HG02588 (cell line): ENCODE data around the gene DBF4B.
"Not testable (repeated sequence)": the region's sequence is repeated elsewhere in the genome, so short reads cannot be mapped to it uniquely, and the experiment has no call there.

Source experiments
- ATAC-seq: cut with Tn5 transposase; IDR thresholded peaks from one replicate; pipeline ENCODE4 v1.9.1; 2021; ENCODE audit warnings: mild to moderate bottlenecking, moderate library complexity; ENCODE audit not compliant: unreplicated experiment

DBF4B gene

GRCh38 chr17:44708401-44709263 lies at the start of gene DBF4B:
TSS of gene DBF4B (plus strand) at chr17:44708665. CDS start at chr17:44708821, 156 bp downstream.
- ATAC-seq = peak; percentile 53

GRCh38 chr17:44661835-44662234 lies 46.6 kb upstream of the DBF4B start:
- no peak for ATAC-seq

- ATAC-seq = no peak
Measured at GRCh38 chr17:44663095-44663494, 45.4 kb upstream of the DBF4B start.

- ATAC-seq = no peak
Measured at GRCh38 chr17:44664867-44665266, 43.6 kb upstream of the DBF4B start.

GRCh38 chr17:44666006-44666405 lies 42.5 kb upstream of the DBF4B start:
- no peak for ATAC-seq

- ATAC-seq = no peak
Measured at GRCh38 chr17:44672479-44673093, 35.9 kb upstream of the DBF4B start.

- ATAC-seq = no peak
Measured at GRCh38 chr17:44673893-44674292, 34.6 kb upstream of the DBF4B start.

- no peak for ATAC-seq
Measured at GRCh38 chr17:44677136-44677535, 31.3 kb upstream of the DBF4B start.

- ATAC-seq = not testable (repeated sequence)
Measured at GRCh38 chr17:44683303-44683702, 25.2 kb upstream of the DBF4B start.

- no peak for ATAC-seq
Measured at GRCh38 chr17:44687756-44688155, 20.7 kb upstream of the DBF4B start.

- ATAC-seq = no peak
Measured at GRCh38 chr17:44688200-44688599, 20.3 kb upstream of the DBF4B start.

- peak; percentile 14 for ATAC-seq
Measured at GRCh38 chr17:44688675-44689476, 19.6 kb upstream of the DBF4B start.

GRCh38 chr17:44689477-44690217 lies 18.8 kb upstream of the DBF4B start, which contains the start of gene CCDC43:
TSS of gene CCDC43 (minus strand) at chr17:44689776. CDS start at chr17:44689753, 23 bp downstream.
- peak; percentile 77 for ATAC-seq

GRCh38 chr17:44690746-44691306 lies 17.6 kb upstream of the DBF4B start:
- not testable (repeated sequence) for ATAC-seq

GRCh38 chr17:44693609-44694008 lies 14.9 kb upstream of the DBF4B start:
- ATAC-seq = no peak

GRCh38 chr17:44700288-44700687 lies 8.2 kb upstream of the DBF4B start:
- ATAC-seq = not testable (repeated sequence)

GRCh38 chr17:44707755-44708400 lies 587 bp upstream of the DBF4B start:
- no peak for ATAC-seq

- ATAC-seq = no peak
Measured at GRCh38 chr17:44719444-44719843, 11.0 kb downstream of the DBF4B start.

GRCh38 chr17:44722254-44722653 lies 13.8 kb downstream of the DBF4B start:
- ATAC-seq = no peak

- not testable (repeated sequence) for ATAC-seq
Measured at GRCh38 chr17:44726121-44726520, 17.7 kb downstream of the DBF4B start.
